ENCODE data around the gene SHPK.

DNA sequence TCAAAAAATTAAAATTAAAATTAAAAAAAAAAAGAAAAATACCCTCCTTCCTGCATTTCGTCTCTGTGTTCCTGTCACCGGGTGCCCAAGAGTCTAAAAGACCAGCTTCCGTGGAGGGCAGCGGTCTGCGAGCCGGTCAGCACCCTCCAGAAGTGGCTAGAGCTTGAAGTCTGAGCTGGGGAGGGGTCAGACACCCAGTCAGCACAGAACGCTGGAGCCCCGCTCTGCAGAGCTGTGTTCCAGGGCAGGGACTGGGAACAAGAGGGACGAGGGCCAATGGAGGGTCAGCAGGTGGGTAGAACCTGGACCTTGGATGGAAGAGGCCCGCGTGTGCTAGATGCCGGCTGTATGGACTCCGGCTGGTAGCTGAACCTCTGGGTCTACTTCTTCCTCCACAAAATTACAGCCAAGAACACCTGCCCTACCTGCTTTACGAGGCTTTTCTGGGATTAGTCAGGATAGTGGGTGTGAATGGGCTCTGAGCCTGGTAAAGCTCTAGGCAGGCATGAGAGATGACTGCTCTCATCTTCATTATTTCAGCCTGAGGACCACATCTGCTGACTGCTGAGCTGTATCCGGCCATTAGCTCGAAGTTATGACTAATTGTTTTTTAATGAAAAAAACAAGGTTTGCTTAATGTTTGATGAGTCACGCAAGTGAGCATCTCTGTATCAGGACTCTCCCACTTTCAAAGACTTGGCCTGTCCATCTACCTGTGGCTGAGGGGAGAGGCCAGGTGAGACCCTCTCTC is 32.8 kb downstream of the SHPK start:
- TF ChIP-seq, protein P1, sequence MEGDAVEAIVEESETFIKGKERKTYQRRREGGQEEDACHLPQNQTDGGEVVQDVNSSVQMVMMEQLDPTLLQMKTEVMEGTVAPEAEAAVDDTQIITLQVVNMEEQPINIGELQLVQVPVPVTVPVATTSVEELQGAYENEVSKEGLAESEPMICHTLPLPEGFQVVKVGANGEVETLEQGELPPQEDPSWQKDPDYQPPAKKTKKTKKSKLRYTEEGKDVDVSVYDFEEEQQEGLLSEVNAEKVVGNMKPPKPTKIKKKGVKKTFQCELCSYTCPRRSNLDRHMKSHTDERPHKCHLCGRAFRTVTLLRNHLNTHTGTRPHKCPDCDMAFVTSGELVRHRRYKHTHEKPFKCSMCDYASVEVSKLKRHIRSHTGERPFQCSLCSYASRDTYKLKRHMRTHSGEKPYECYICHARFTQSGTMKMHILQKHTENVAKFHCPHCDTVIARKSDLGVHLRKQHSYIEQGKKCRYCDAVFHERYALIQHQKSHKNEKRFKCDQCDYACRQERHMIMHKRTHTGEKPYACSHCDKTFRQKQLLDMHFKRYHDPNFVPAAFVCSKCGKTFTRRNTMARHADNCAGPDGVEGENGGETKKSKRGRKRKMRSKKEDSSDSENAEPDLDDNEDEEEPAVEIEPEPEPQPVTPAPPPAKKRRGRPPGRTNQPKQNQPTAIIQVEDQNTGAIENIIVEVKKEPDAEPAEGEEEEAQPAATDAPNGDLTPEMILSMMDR (IDR thresholded peaks at IDR 0.05): no peak
- no peak for TF ChIP-seq POLR2A (IDR thresholded peaks at IDR 0.05)

Data from adrenal gland (tissue), 5 donors.